ENCODE data around the gene NHSL2. TPM values are rescaled to one million over a fixed set of nuclear protein-coding genes. Genes with fewer than 3 reads are reported as not detected.

The NHSL2 gene
- polyA plus RNA-seq, 3 donors = 8.6 to 10.1 (median 9.5) TPM

- DNase-seq = no peak
Observed at GRCh38 chrX:71989768-71990426, 79.3 kb downstream of the NHSL2 start.

- no peak for DNase-seq
Observed at GRCh38 chrX:71990518-71990917, 79.9 kb downstream of the NHSL2 start.

DNA sequence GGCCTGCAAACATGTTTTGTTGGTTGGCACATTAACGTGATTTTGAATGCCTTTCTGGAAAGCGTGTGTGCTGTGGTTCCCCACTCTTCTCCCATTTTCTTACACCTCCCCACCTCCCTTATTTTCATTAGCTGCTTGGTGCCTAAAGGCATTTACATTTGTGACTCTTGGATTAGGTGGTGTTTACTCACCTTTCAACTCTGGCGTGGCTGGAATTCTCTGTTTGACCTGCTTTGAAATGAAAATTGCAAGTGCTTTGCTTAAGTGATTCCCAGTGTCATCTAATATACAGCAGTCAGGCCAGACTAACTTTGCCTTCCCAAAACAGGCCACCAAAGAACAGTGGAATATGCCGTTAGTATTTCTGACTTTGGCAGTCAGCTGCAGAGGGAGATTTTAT, 80.5 kb downstream of the NHSL2 start:
- no peak for DNase-seq

GRCh38 chrX:71992711-71993110, 82.1 kb downstream of the NHSL2 start:
- no peak for DNase-seq

- DNase-seq = no peak
Observed at GRCh38 chrX:71993371-71993770, 82.7 kb downstream of the NHSL2 start.

GRCh38 chrX:71994601-71995000, 84.0 kb downstream of the NHSL2 start:
- no peak for DNase-seq

GRCh38 chrX:71995122-71995521, 84.5 kb downstream of the NHSL2 start:
- DNase-seq = no peak

GRCh38 chrX:71996136-71996535, 85.5 kb downstream of the NHSL2 start:
- DNase-seq = no peak

GRCh38 chrX:71996826-71997225, 86.2 kb downstream of the NHSL2 start:
- DNase-seq = no peak

- DNase-seq = no peak
Observed at GRCh38 chrX:71997320-71997719, 86.7 kb downstream of the NHSL2 start.

DNA sequence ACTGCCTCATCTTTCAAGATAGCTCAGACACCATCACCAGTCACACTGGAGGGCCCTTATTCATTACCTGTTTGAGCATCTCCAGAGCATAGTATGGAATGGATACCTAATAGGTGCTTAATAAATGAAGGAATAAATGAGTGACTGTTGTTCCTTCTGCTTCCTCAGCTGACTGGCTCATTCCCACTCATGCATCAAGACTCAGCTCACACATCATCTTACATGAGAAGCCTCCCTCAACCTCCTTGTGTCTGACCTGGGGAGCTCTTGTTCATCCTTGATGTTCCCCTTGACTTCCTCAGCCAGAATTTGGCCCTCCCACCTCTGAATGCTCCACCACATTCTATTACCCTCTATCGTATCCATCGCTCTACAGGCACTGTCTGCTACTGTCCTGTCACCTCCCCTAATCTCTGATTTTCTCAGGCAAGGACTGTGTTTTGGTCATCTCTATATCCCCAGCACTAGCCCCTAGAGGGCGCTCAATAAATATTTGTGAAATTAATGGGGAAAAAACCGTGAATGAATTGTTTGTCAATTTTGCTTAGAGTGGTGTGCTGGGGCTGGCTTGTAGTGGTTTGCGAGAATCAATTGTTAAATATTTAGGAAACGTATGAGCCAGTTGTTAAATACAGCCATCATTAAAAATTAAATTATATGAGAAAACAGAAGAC, 88.3 kb downstream of the NHSL2 start:
- no peak for DNase-seq

DNA sequence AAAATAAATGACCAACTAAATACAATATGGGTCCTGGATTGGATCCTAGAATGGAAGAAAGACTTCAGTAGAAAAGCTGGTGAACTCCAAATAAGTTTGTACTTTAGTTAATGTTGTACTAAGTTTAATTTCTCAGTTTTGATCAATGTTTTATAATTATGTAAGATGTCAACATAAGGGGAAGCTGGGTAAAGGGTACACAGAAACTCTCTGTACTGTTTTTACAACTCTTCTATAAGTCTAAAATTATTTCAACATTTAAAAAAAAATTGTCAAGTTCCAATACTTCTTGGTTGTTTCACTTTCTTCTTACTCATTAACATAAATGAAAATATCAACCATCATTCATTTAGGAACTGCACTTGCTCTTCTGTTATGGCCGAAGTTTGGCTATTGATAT, 88.9 kb downstream of the NHSL2 start:
- DNase-seq = no peak

DNA sequence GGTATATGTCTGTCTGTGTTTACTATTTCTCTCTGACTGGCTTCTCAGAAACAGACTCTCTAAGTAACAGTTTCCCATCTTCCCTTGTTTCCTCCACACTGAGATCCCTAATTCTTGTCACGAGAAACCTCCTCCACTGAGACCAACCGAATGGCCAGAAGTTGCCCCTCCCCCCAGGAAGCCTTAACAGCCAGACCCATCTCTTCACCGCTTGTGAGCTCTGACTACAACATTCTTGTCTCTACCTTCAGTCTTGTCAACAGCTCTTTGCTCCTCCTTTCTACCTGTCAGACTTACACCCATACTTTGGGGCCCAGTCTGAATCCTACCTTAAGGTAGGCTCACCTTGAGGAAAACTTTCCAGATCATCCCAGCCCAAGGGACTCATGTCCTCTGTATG, 90.8 kb downstream of the NHSL2 start:
- DNase-seq = no peak

DNA sequence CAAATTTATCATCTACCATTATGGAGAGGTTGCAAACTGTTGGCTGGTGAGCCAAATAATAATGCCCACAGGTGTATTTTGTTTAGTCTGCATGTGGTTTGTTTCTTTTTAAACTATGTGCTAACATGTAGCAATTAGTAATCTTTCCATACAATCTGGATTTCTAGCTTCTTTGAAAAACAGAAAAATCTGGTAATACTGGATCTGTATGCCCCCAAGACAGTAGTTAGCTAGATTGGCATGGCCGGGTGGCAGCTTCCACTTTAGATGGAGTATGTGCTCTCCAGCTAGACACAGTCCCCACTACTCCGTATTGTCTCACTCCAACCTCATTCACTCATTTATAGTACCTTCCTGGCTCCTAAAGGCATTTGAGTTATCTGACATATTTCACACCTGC, 91.3 kb downstream of the NHSL2 start:
- DNase-seq = no peak

DNA sequence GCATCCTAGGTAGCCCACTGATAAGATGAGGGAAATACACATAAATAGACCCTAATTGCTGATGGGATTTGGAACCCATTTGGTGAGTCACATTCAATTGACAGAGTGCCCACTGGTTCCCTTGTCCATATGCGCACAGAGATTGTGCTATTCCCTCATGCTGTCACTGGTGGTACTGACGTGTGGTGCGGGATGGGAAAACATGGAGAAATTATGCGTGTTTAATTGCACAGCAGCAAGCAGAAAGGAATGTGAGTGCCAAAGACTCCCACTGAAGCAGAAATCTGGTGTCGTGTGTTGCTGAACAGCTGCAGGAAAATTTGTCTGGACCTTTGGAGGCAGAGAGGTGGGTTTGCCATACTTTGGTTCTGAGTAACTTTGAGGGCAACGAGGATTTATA, 92.2 kb downstream of the NHSL2 start:
- DNase-seq = no peak

DNA sequence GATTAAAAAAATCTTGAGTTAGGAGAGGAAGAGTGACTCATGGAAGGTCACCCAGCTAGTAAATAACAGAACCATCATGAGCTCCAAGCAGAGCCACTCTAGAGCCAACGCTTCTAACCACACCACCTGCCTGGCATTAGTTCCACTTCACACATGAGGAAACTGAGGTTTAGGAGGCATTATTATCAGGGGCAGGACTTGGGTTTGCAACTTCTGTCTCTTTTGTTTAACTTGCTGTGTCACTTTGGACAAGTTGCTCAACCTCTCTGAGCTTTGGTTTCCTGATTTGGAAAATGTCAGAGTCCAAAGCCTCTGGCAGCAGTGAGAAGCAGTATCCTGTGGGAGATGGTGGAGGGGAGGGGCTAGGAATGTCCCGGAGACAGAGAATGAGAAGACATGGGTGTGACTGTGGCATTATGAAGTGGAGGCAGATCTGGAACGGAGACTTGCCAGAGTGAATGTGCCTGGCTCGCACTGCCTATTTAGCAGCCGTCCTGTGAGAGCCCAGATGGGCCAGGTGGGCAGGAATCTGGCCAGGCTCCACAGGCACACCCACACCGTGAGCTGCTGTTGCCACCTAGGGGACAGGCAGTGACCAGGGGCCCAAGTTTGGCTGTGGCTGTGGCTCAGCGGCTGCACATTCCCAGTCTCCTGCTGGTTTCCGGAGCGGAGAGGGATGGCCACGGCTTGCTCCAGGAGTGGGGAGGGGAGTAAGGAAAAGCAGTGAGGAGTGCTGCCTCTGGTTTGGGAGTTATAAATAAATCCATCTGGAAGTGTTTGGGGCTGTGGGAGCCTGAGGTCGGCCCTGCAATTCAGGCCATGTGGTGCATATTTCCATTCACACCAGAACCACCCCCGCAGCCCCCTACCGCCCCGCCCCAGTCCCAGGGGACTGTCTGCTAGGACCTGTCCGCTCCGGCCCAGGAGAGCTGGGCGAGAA, 93.4 kb downstream of the NHSL2 start:
- DNase-seq = no peak

GRCh38 chrX:72005046-72005445, 94.4 kb downstream of the NHSL2 start:
- DNase-seq = no peak

GRCh38 chrX:72006461-72006860, 95.8 kb downstream of the NHSL2 start:
- no peak for DNase-seq

DNA sequence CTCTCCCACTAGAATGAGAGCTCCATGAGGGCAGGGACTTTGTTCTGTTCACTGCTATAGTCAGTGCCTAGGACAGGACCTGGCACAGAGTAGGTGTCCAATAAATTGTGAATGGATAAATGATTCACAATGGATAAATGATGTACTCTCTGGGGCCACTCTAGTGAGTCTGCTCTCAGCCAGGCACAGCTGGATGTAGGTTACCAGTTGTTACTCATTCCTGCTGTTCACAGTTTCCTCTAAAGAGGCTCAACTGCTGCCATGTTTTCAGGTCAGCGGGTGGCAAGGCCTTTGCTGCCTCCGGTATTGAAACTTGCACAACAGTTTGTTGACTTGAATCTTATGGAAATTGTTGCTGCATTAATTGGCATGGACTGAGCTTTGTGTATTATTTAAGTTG, 99.1 kb downstream of the NHSL2 start:
- DNase-seq = no peak

- DNase-seq = no peak
Observed at GRCh38 chrX:72011734-72012133, 101.1 kb downstream of the NHSL2 start.

DNA sequence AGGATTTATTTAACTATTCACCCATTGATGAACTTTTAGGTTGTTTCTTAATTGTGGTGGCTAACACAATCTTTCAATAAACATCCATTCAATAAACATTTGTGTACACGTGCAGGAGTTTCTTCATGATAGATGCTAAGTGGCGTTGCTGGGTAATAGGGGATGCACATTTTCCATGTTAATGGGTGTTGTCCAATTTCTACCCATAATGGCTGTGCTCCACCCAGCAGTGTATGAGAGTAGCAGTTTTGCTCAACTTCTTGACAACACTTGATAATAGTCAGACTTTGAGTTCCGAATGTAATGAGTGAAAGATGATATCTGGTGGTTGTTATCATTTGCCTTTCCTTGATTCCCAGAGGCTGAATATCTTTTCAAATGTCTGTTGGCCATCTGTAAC, 104.7 kb downstream of the NHSL2 start:
- DNase-seq = no peak

DNA sequence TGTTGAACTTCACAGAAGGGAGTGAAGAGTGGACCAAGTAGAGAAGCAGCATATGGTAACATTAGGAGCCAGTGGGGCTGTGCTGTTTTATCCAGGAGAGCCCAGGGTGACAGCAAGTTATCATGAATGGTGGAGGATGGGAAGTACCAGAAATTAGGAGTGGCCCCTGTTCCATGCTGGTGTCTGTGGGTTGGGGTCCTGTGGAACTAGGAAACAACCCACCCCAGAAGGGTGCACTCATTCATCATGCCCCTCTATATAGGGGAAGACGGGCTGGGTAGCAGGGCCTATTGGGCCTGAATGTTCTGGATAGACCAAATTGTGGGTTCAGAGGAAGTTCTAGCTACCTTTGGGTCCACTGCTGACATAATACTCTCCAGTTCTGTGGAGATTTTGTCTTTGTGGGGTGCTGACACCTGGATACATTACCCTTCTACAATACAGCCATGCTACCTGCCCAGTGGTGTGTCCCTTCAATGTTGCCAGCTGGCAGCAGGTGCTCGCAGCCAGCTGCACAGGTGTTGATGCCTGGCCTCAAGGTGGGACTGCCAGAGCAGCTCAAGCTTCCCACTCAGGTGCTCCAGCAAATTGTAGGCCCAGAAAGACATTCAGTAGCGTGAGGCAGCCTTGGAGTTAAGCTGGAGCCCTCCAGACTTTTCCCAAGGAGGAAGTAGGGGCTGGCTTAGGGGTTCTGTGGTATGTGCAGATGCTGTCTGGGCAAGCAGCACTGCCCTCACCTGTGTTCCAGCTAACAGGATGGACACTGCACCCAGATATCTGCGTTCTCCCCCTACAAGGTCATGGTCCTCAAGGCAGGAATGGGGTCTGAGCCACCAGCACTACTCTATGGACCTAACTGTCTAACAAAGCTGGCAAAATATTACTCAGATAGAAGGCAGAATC, 106.5 kb downstream of the NHSL2 start:
- DNase-seq = no peak
